ENCODE results near the gene CRYBG3.

DNA sequence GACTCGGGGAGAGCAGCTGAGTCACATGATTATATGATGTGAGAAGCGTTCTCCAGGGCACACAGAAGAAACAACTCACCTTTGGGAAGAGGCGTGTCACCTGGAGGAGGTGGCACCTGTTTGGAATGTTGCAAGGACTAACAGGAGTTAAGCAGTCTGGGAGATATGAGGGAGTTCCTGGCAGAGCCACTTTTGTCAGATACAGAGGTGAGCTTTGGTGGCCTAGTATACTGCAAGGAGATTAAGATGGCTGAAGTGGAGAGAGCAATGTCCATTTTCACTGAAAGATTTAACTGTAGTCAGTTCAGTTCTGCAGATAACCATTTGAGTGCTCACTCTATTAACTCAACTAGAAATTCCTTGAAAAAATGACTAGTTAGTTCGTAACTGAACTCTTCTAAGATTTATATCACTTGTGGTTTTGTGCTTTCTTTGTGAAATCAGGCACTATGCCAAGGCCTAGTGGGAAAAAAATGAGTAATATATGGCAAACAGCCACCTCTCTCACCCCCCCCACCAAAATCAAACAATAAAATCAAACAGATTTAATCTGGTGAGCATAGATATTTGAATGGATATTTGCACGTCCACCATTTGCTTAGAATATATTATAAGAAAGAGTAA lies 61.3 kb downstream of the CRYBG3 start:
- TF ChIP-seq, protein P1, sequence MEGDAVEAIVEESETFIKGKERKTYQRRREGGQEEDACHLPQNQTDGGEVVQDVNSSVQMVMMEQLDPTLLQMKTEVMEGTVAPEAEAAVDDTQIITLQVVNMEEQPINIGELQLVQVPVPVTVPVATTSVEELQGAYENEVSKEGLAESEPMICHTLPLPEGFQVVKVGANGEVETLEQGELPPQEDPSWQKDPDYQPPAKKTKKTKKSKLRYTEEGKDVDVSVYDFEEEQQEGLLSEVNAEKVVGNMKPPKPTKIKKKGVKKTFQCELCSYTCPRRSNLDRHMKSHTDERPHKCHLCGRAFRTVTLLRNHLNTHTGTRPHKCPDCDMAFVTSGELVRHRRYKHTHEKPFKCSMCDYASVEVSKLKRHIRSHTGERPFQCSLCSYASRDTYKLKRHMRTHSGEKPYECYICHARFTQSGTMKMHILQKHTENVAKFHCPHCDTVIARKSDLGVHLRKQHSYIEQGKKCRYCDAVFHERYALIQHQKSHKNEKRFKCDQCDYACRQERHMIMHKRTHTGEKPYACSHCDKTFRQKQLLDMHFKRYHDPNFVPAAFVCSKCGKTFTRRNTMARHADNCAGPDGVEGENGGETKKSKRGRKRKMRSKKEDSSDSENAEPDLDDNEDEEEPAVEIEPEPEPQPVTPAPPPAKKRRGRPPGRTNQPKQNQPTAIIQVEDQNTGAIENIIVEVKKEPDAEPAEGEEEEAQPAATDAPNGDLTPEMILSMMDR (IDR thresholded peaks at IDR 0.05) = no peak
- no peak for TF ChIP-seq POLR2A (IDR thresholded peaks at IDR 0.05)
